DMS79 (cell line): ENCODE measurements around the gene BNC2.

Experiments used
- DNase-seq: peaks from one replicate; lab custom pipeline; 2025; lab: John Stamatoyannopoulos, UW

The BNC2 gene

DNA sequence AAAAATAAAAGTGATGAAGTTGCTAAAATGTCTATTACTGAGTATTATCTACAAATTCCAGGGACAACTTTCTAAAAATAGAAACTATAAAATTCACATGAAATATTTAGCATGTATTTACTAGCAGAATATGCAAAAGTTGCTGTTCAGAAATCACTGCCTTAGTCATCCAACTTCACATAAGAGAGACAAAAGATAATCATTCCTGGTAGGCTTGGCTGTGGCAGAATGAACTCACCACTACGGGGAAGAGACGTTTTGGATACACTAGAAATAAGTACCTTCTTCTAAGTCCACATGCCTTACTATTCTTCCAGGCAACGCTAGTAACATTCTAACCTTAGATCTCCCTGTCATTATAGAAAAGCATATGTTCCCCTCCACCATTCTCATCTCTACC lies 272.2 kb downstream of the BNC2 start:
- DNase-seq = no peak

DNA sequence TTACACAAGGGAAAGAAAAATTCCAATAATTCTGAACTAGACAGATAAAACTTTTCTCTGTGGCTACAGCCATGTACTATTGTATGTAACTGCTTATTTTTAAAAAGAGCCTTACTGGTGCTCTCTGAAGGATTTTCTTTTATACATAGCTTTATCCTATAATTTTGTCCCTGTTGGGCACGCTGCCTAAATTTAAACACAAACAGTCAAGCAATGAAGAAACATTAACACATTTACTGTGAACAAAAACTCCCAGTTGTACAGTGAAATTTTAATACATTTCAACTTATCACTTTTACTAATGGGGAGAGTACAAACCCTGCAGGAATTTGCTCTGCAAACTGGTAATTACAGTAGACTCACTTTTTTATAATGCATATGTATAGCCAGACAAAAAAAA lies 273.3 kb downstream of the BNC2 start:
- DNase-seq = no peak

DNA sequence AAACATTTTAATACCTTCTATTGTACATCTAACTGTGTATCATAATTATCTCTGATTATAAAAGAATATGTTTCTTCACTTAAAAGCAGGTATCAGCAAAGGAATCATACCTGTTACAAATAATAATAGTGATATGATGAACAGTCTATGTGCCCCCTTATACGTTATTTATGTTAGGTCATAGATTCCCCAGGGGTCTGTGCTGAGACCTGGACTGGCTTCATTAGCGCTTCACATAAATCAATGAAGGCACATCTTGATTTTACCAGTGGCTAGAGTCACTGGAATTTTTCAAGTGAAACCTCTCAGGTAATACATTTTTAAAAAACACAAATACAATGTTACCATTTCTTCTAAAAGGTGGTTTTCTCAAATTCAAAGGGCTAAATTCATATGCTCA lies 275.2 kb downstream of the BNC2 start:
- DNase-seq = no peak

DNA sequence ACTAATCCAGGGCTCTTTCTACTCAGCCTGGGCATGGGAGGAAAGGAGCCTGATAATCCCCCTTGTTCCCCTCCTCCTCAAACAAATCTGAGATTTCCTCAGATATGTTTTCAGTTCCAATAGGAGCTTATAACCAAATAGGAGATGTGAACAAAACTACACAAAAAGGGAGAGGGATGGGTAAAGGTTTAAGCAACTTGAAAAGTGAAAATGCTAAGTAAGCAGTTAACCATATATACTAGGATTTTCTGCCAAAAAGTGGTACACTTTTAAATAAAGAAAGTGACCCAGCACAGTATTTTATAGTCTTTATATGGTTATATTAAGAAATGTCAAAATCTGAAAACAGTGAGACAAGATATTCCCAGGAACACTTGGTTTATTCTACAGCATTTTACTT lies 275.7 kb downstream of the BNC2 start:
- DNase-seq = no peak

- no peak for DNase-seq
Observed at GRCh38 chr9:16593746-16594145, 276.7 kb downstream of the BNC2 start.

GRCh38 chr9:16591092-16591491 lies 279.4 kb downstream of the BNC2 start:
- DNase-seq = no peak

- no peak for DNase-seq
Observed at GRCh38 chr9:16585591-16585990, 284.9 kb downstream of the BNC2 start.

DNA sequence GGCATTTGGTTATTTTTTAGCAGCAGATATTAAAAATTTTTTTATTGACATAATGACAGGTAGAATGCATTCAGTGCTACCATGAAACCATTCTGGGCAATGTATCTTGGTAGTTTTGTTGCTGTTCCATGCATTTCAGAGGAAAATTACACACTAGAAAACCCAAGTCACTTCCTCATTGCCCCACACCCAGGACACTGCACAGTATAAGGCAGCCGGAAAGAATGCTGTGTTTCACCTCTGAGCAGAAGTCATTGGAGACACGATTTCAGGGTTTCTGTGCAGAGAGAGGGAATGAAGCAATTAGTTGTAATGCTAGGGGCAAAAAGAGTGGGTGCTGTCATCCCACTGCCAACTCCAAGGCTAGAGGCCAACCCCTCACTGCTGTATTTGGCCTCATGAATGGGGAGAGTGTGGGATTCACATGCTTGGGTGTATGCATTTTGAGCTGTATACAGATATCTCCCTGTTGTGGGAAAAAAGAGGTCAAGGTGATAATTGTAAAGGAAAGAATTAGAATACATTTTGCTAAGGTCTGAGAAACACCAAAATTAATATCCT lies 290.5 kb downstream of the BNC2 start:
- DNase-seq = no peak

- no peak for DNase-seq
Observed at GRCh38 chr9:16575986-16576245, 294.6 kb downstream of the BNC2 start.

DNA sequence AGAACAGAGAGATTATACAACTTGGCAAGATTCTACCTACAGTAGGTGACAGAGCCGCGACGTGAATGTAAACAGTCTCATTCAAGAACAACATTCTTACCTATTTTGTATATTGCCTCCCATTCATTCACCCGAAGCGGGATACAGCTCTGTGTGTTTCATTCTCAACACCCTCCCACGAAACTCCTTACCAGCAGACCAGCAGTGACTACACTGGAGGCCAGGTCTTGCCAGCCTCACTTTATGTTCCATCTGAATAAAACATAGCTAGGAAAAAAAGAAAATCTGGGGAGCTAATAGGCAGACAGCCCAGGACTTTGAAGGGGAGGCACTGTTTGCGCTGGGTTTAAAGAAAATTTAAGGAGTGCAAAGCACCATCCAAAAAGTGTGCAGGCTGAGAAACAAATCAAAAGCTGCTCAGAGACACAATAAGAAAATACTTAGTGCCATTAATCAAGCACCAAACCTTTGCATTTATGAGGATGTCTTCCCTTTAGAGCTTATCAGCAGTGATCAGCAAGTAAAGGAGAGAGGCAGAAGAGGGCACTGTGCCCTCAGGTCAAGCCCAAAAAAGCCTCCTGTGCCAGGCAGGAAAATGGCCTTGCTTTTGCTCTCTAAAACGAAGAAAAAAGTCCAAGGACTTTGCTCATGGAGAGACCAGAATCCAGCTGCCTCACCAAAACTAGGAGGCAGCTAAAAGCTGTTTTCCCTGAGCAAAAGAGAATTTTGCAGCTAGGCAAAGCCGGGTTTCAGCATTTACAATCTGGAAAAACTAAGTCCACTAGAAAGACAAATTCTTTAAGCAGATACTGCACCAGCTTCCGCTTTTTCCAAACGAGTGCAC lies 295.1 kb downstream of the BNC2 start:
- no peak for DNase-seq

DNA sequence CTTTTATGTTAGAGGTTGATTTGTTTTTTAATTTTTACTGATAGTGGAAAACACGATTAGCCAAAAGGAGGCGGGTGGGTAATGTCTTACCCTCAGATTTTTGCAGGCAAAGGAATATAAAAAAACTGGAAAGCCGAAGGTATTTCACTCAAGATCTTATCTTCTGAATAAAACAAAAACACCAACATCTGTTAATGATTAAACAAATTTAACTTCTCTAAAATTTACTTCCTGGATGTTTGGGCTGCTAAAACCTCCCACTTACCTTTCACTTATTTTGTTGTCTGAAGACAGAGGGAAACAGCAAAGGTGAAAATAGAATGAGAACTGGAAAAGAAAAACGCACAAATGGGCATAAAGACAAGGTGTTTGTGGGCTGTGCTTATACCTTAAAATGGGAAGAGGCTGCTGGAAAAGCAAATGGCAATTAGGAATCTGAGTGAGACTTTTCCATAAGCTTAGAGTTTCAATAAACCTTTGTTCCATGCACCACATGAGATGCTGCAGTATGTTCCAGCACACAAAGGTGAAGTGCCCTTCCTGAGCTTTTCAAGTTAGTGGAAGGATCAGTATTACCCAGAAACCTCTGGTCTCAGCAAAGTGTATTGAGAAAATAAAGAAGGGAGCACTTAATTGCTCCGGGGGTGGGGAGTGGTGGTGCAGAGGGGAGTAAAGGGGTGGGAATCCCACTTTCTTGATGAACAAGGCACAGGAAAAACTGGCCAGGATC lies 298.3 kb downstream of the BNC2 start:
- DNase-seq = no peak

- DNase-seq = no peak
Observed at GRCh38 chr9:16571127-16571802, 299.2 kb downstream of the BNC2 start.

- DNase-seq = no peak
Observed at GRCh38 chr9:16563446-16563845, 307.0 kb downstream of the BNC2 start.

DNA sequence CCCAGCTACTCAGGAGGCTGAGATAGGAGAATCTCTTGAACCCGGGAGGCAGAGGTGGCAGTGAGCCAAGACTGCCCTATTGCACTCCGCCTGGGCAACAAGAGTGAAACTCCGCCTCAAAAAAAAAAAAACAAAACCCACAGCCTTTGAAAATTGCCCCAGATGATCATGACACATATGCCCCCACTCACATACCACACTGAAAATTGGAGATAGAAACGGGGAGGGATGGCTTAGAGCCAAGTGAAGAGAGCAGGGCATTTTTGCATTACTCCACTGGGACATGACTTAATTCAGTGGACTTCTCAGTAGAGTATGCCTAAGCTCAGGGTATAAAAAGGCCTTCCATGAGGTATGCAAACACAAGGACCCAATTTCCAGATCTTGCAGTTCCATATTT lies 309.3 kb downstream of the BNC2 start:
- DNase-seq = no peak

GRCh38 chr9:16559418-16560188 lies 310.9 kb downstream of the BNC2 start:
- DNase-seq = no peak

- DNase-seq = no peak
Observed at GRCh38 chr9:16555802-16556201, 314.7 kb downstream of the BNC2 start.

- DNase-seq = no peak
Observed at GRCh38 chr9:16553869-16554540, 316.5 kb downstream of the BNC2 start.

DNA sequence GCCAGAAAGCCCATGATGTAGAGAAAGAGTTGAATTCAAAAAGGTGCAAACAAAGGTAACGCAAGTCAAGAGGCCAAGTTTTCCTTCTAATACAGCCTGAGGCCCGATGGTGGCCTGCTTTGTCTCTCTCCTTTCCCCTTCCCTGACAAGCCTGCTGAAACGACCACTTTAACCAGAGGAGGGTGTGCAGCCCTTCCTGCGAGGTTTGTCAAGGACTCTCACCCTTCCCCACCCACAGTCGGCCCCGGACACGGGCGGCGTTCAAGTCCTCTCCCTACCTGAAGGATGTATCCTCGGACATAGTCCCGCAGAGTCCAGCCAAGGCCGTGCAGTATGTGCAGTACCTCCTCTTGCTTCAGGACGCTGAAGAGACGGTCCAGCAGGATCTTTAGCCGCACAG lies 318.2 kb downstream of the BNC2 start:
- no peak for DNase-seq

DNA sequence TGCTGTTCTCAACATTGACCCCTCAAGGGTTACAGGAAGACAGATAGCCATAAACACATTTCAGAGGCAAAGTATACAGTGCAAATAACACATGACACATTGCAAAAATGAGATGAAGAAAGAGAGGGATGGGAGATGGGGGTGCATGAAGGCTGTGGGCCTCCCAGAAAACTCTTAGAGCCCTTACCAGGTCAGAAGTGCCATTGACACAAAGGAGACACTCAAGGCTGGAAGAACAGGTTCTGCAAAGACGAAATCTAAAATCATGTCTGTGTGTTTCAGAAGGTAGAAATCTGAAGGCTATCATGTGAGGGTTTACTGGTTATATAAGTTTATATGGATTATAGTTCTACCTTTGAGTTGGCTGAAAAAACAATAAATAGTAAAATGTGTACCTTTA lies 318.8 kb downstream of the BNC2 start:
- DNase-seq = peak; percentile 3

DNA sequence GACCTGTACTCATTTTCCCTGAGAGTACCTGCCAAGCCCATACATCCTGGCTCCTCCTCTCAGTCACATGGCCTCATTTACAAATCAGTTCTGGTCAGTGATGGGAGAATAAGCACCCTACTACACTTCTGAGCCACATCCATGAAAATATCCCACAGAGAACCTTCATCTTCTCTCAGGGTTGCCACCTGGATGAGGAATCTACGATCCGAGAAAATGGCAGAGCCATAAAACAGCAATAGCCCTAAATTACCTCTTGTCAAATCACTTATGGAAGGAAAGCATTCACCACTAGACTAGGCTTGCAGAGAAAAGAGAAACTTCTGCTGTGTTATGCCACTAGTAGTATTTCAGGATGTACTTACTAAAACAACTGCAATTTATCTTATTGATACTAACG lies 324.8 kb downstream of the BNC2 start:
- no peak for DNase-seq

DNA sequence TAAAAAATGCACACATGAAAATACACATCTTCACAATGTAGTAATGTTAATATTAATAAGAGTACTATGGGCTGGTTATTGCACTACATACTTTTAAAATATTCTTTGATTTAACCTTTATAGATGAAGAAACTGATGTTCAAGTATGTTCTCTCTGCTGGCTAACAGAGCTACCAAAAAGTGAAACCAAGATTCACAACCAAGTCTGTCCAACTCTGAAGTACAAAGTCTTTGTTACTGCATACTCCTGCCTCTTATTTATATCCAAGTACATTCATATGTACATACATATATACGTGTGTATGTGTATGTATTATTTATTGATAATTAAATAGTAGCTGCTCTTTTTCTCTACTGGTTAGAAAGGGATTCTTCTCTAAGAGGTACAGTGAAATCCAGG lies 325.6 kb downstream of the BNC2 start:
- DNase-seq = no peak

- no peak for DNase-seq
Observed at GRCh38 chr9:16543686-16544085, 326.8 kb downstream of the BNC2 start.
